Renal pelvis (tissue), 4 donors: ENCODE results near the gene BPIFA3. TPM values are rescaled to one million over a fixed set of nuclear protein-coding genes. Genes with fewer than 3 reads are reported as not detected.

Experiments used
- DNase-seq: peaks from one replicate; pipeline ENCODE4 v3.0.0-alpha.2; 2013
- polyA plus RNA-seq, 3 donors: library from polyadenylated mRNA; unstranded; fragments of 120-200 nt; gene quantifications; one replicate each; pipeline ENCODE4 v1.2.1, GENCODE V29; 2013; ENCODE audit not compliant: insufficient read length in 3 of 3

The BPIFA3 gene
- polyA plus RNA-seq, 3 donors = not detected

GRCh38 chr20:33211817-33212424 lies 5.2 kb upstream of the BPIFA3 start:
- peak; percentile 57 for DNase-seq

GRCh38 chr20:33224399-33224798 lies 7.2 kb downstream of the BPIFA3 start:
- DNase-seq = no peak

GRCh38 chr20:33229843-33230242 lies 12.7 kb downstream of the BPIFA3 start:
- no peak for DNase-seq

GRCh38 chr20:33231237-33231636 lies 14.1 kb downstream of the BPIFA3 start:
- no peak for DNase-seq

GRCh38 chr20:33232486-33233072 lies 15.4 kb downstream of the BPIFA3 start:
- DNase-seq = no peak

- no peak for DNase-seq
These were observed 16.1 kb downstream of the BPIFA3 start for GRCh38 chr20:33233129-33233774.

GRCh38 chr20:33234050-33234449 lies 16.9 kb downstream of the BPIFA3 start:
- no peak for DNase-seq

- no peak for DNase-seq
These were observed 18.5 kb downstream of the BPIFA3 start, which contains the start of gene BPIFA1 for GRCh38 chr20:33235696-33236095. Gene BPIFA1, plus strand, starts transcription at chr20:33235996. Its CDS starts 1,716 bp downstream, at chr20:33237712.

- DNase-seq = no peak
These were observed 19.2 kb downstream of the BPIFA3 start for GRCh38 chr20:33236351-33236750.

GRCh38 chr20:33237989-33238388 lies 20.8 kb downstream of the BPIFA3 start:
- DNase-seq = no peak

- no peak for DNase-seq
These were observed 22.3 kb downstream of the BPIFA3 start for GRCh38 chr20:33239418-33239817.

- DNase-seq = no peak
These were observed 23.0 kb downstream of the BPIFA3 start for GRCh38 chr20:33239979-33240736.

- DNase-seq = no peak
These were observed 23.8 kb downstream of the BPIFA3 start for GRCh38 chr20:33240923-33241322.

- no peak for DNase-seq
These were observed 25.4 kb downstream of the BPIFA3 start for GRCh38 chr20:33242319-33243100.

GRCh38 chr20:33246077-33246476 lies 28.9 kb downstream of the BPIFA3 start:
- no peak for DNase-seq

GRCh38 chr20:33249456-33249855 lies 32.3 kb downstream of the BPIFA3 start:
- DNase-seq = no peak

GRCh38 chr20:33250666-33251065 lies 33.5 kb downstream of the BPIFA3 start:
- no peak for DNase-seq

- no peak for DNase-seq
These were observed 34.3 kb downstream of the BPIFA3 start for GRCh38 chr20:33251496-33251895.

- no peak for DNase-seq
These were observed 35.3 kb downstream of the BPIFA3 start for GRCh38 chr20:33252460-33252859.

- no peak for DNase-seq
These were observed 37.9 kb downstream of the BPIFA3 start for GRCh38 chr20:33255005-33255404.

- no peak for DNase-seq
These were observed 40.1 kb downstream of the BPIFA3 start for GRCh38 chr20:33257237-33257636.

GRCh38 chr20:33259371-33259770 lies 42.2 kb downstream of the BPIFA3 start:
- no peak for DNase-seq
